Measurements from ENCODE around the gene LAMB3. TPM values are rescaled to one million over a fixed set of nuclear protein-coding genes. Genes with fewer than 3 reads are reported as not detected.

The LAMB3 gene
- total and polyA plus RNA-seq, 10 donors: 0.43 to 3.4 (median 0.80) TPM

GRCh38 chr1:209614906-209615305 lies 37.3 kb downstream of the LAMB3 start:
- H3K27ac ChIP-seq: no peak overlapping the region
- TF ChIP-seq POLR2A (IDR thresholded peaks at IDR 0.05) (no peak), POLR2AphosphoS5 (IDR thresholded peaks at IDR 0.05) (no peak)
- TF ChIP-seq, protein P1, sequence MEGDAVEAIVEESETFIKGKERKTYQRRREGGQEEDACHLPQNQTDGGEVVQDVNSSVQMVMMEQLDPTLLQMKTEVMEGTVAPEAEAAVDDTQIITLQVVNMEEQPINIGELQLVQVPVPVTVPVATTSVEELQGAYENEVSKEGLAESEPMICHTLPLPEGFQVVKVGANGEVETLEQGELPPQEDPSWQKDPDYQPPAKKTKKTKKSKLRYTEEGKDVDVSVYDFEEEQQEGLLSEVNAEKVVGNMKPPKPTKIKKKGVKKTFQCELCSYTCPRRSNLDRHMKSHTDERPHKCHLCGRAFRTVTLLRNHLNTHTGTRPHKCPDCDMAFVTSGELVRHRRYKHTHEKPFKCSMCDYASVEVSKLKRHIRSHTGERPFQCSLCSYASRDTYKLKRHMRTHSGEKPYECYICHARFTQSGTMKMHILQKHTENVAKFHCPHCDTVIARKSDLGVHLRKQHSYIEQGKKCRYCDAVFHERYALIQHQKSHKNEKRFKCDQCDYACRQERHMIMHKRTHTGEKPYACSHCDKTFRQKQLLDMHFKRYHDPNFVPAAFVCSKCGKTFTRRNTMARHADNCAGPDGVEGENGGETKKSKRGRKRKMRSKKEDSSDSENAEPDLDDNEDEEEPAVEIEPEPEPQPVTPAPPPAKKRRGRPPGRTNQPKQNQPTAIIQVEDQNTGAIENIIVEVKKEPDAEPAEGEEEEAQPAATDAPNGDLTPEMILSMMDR (IDR thresholded peaks at IDR 0.05 in 8 of 11, conservative IDR thresholded peaks at IDR 0.05 in 3 of 11): no peak
- DNase-seq: no peak
- 93 to 98% (median 96%) methylated on average over 4 to 5 of the region's 5 CpGs for WGBS, 5 donors
- no peaks in the 10 kb centered on the region for H3K36me3 ChIP-seq
- H3K4me1 ChIP-seq: peaks cover 0 to 33% (median 8%) of the 10 kb centered on the region in 6 donors
- no peak overlapping the region for H3K4me3 ChIP-seq
- peaks cover 0 to 27% (median 0%) of the 10 kb centered on the region in 7 donors for H3K27me3 ChIP-seq (replicated peaks in 1 of 7)
- intact Hi-C loops (cut with DNase I; ENCODE audit: low total_unique reads): no loop called here
- no peaks in the 10 kb centered on the region for H3K9me3 ChIP-seq

- TF ChIP-seq POLR2AphosphoS5 (IDR thresholded peaks at IDR 0.05): no peak
- Histone ChIP-seq H3K27ac (no peak overlapping the region), H3K9me3 (no peaks in the 10 kb centered on the region), H3K36me3 (no peaks in the 10 kb centered on the region), H3K4me3 (no peak overlapping the region), H3K4me1 (peaks cover 0 to 25% (median 5%) of the 10 kb centered on the region in 6 donors), H3K27me3 (replicated peaks in 1 of 7) (peaks cover 0 to 27% (median 0%) of the 10 kb centered on the region in 7 donors)
- intact Hi-C loops (cut with DNase I; ENCODE audit: low total_unique reads): no loop called here
- no peak for DNase-seq
- WGBS, 5 donors: 82 to 89% (median 83%) methylated on average over 5 of the region's 5 CpGs
These were observed 38.1 kb downstream of the LAMB3 start for GRCh38 chr1:209614151-209614420.

DNA sequence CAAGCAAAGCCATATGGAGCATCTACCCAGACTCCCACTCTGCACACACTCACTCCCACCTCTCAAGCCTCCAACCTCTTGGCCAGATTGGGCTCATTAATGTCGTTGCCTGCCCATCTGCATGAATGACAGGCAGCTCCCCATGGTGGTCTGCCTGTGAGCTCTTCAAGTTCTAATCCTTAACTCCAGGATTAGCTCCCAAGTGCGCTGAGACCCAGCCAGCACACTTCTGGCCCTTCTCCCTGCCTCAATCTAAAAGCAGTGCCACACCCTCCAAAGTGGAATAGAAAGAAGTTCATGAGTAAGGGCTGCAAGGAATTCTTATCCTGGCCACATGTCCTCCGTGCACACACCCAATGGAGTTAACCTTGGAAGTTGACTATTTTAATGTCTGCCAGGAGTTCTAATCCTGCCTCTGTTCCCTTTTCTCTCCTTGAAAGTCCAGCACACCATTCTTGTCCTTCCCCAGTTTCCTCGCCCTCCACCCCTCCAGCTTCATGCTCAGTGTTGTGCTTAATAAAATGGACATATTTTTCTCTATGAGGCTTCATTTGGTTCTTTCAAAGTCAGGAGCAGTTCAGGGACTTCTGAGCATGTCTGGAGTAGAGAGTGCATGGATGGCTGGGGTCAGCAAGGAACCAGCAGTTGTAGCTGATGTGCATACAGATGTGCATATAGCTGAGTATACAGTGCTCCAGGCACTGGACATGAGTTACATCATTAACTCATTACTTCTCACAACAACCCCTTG lies 38.6 kb downstream of the LAMB3 start:
- no peak for DNase-seq
- TF ChIP-seq POLR2AphosphoS5 (IDR thresholded peaks at IDR 0.05) (no peak), POLR2A (IDR thresholded peaks at IDR 0.05) (no peak)
- TF ChIP-seq, protein P1 (IDR thresholded peaks at IDR 0.05 in 8 of 11, conservative IDR thresholded peaks at IDR 0.05 in 3 of 11): no peak
- 61 to 76% (median 74%) methylated on average over 4 of the region's 4 CpGs for WGBS, 5 donors

DNA sequence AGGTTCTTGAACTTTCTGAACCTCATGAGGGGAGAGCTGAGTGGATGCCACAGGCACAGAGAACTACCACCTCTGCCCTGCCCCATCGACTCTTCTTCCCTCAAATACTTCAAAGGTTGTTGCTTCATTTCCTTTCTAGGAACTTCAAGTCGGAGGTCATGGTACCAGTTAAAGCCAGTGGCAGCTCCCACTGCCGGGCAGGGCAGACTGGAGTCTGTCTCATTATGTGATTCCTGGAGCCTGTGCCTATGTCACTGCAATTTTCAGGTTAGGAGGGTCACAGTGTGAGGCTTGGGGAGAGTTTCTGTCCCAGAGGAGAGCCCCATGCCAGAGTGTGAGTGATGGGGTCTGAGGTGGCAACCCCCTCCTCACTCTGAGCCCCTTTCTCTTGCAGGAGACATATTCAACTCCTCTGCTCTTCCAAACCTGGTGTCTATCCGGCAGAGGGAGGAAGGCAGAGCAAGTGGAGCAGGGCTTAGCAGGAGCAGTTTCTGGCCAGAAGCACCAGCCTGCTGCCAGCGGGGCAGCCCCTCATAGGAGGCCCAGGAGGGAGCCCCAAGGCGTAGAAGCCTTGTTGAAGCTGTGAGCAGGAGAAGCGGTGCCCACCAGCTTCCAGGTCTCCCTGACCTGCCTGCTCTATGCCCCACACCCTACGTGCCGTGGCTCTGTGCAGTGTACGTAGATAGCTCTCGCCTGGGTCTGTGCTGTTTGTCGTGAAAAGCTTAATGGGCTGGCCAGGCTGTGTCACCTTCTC lies 39.4 kb downstream of the LAMB3 start:
- Histone ChIP-seq H3K9me3 (no peaks in the 10 kb centered on the region), H3K27ac (no peak overlapping the region), H3K4me1 (peaks cover 0 to 13% (median 0%) of the 10 kb centered on the region in 6 donors), H3K27me3 (replicated peaks in 1 of 7) (peaks cover 0 to 26% (median 0%) of the 10 kb centered on the region in 7 donors), H3K36me3 (no peaks in the 10 kb centered on the region), H3K4me3 (no peak overlapping the region)
- DNase-seq: no peak
- TF ChIP-seq POLR2A (IDR thresholded peaks at IDR 0.05) (no peak), POLR2AphosphoS5 (IDR thresholded peaks at IDR 0.05) (no peak)
- TF ChIP-seq, protein P1 (IDR thresholded peaks at IDR 0.05 in 8 of 11, conservative IDR thresholded peaks at IDR 0.05 in 3 of 11): no peak
- WGBS, 5 donors: 69 to 83% (median 75%) methylated on average over 10 to 12 of the region's 12 CpGs
- intact Hi-C loops (cut with DNase I; ENCODE audit: low total_unique reads): no loop called here

More for the DNA sequence above, 38.6 kb downstream of the LAMB3 start:
- H3K4me1 ChIP-seq: peaks cover 0 to 20% (median 2%) of the 10 kb centered on the region in 6 donors
- no peak overlapping the region for H3K27ac ChIP-seq
- H3K36me3 ChIP-seq: no peaks in the 10 kb centered on the region
- peaks cover 0 to 27% (median 0%) of the 10 kb centered on the region in 7 donors for H3K27me3 ChIP-seq (replicated peaks in 1 of 7)
- no peaks in the 10 kb centered on the region for H3K9me3 ChIP-seq
- no peak overlapping the region for H3K4me3 ChIP-seq
- intact Hi-C loops (cut with DNase I; ENCODE audit: low total_unique reads): no loop called here

Measured in spleen (tissue), 11 donors.